Neural progenitor cell (in vitro differentiated cells): Measurements from ENCODE around the gene PCLO. TPM values are rescaled to one million over a fixed set of nuclear protein-coding genes. Genes with fewer than 3 reads are reported as not detected.
A peak's percentile ranks its signal among the peaks of the same experiment; 100 is the strongest.

Experiments
- DNase-seq: peaks from one replicate; pipeline ENCODE4 v3.0.0-alpha.2; 2016; ENCODE audit warnings: low spot score
- H2AFZ ChIP-seq: fragments of 200-600 bp; sonication (generic); replicated peaks from 2 replicates; pipeline ENCODE4 v1.6.1; 2016; ENCODE audit warnings: antibody characterized with exemption
- H3F3A ChIP-seq: fragments of 200-600 bp; sonication (generic); 2 replicates; pipeline ENCODE4 v1.6.1; 2016; ENCODE audit warnings: antibody characterized with exemption, low read depth
- H3K27ac ChIP-seq: fragments of 200-600 bp; sonication (generic); 2 replicates; pipeline ENCODE4 v1.5.1; 2016; ENCODE audit warnings: mild to moderate bottlenecking
- H3K27me3 ChIP-seq: fragments of 200-600 bp; sonication (generic); 2 replicates; pipeline ENCODE4 v1.6.1; 2016; ENCODE audit warnings: mild to moderate bottlenecking, moderate library complexity
- H3K36me3 ChIP-seq: fragments of 200-600 bp; sonication (generic); 2 replicates; pipeline ENCODE4 v1.5.1; 2016
- H3K4me1 ChIP-seq: fragments of 200-600 bp; sonication (generic); 2 replicates; pipeline ENCODE4 v1.6.1; 2016; ENCODE audit warnings: mixed run types
- H3K4me2 ChIP-seq: fragments of 200-600 bp; sonication (generic); 2 replicates; pipeline ENCODE4 v1.6.1; 2016
- H3K4me3 ChIP-seq: fragments of 200-600 bp; sonication (generic); 2 replicates; pipeline ENCODE4 v1.5.1; 2016
- H3K79me2 ChIP-seq: fragments of 200-600 bp; sonication (generic); 2 replicates; pipeline ENCODE4 v1.6.1; 2016; ENCODE audit warnings: low read depth
- H3K9ac ChIP-seq: fragments of 200-600 bp; sonication (generic); 2 replicates; pipeline ENCODE4 v1.6.1; 2016
- H3K9me3 ChIP-seq: fragments of 200-600 bp; sonication (generic); 2 replicates; pipeline ENCODE4 v1.5.1; 2016; ENCODE audit warnings: low read depth
- H4K20me1 ChIP-seq: fragments of 200-600 bp; sonication (generic); 2 replicates; pipeline ENCODE4 v1.6.1; 2016; ENCODE audit warnings: low read depth
- H3K27ac Mint-ChIP-seq: 3 replicates; pipeline ENCODE4 v1.8.0; 2021; ENCODE audit warnings: mixed read lengths
- H3K27me3 Mint-ChIP-seq: 2 replicates; pipeline ENCODE4 v1.8.0; 2022; ENCODE audit warnings: low read depth, mild to moderate bottlenecking, inconsistent platforms, moderate library complexity, mixed read lengths; ENCODE audit not compliant: insufficient read depth
- H3K36me3 Mint-ChIP-seq: 3 replicates; pipeline ENCODE4 v1.8.0; 2021; ENCODE audit warnings: mixed read lengths
- H3K4me1 Mint-ChIP-seq: 3 replicates; pipeline ENCODE4 v1.8.0; 2021; ENCODE audit warnings: mixed read lengths
- H3K4me3 Mint-ChIP-seq: 3 replicates; pipeline ENCODE4 v1.8.0; 2021; ENCODE audit warnings: mild to moderate bottlenecking, moderate library complexity, mixed read lengths
- H3K9me3 Mint-ChIP-seq: 3 replicates; pipeline ENCODE4 v1.8.0; 2020; ENCODE audit warnings: mixed read lengths
- CTCF ChIP-seq: fragments of 200-600 bp; sonication (generic); IDR thresholded peaks from 2 replicates; pipeline ENCODE4 v1.5.1; 2017; ENCODE audit warnings: antibody characterized with exemption, mild to moderate bottlenecking
- EZH2 ChIP-seq: fragments of 200-600 bp; sonication (generic); IDR thresholded peaks from 2 replicates; pipeline ENCODE4 v1.6.1; 2017; ENCODE audit warnings: antibody characterized with exemption, mild to moderate bottlenecking, moderate library complexity
- EZH2phosphoT487 ChIP-seq: fragments of 200-600 bp; sonication (generic); IDR thresholded peaks from 2 replicates; pipeline ENCODE4 v1.6.1; 2017; ENCODE audit warnings: antibody characterized with exemption
- total RNA-seq: library from RNA; depleted of rRNA; stranded (reverse); fragments of >200 nt; gene quantifications from 2 replicates; pipeline ENCODE4 v1.2.3, GENCODE V29; 2015; ENCODE audit warnings: low replicate concordance

PCLO gene
- total RNA-seq, 1 donor from 2014 or later: 2.0 TPM

GRCh38 chr7:83014546-83014945, 148.1 kb downstream of the PCLO start:
- DNase-seq: no peak
- Histone ChIP-seq H2AFZ (no peak overlapping the region), H4K20me1 (no peaks in the 10 kb centered on the region), H3K36me3 (no peaks in the 10 kb centered on the region), H3K4me3 (no peak overlapping the region), H3K27ac (no peak overlapping the region), H3K27me3 (no peaks in the 10 kb centered on the region), H3K4me1 (no peaks in the 10 kb centered on the region), H3K4me2 (no peak overlapping the region), H3F3A (no peaks in the 10 kb centered on the region), H3K9ac (no peak overlapping the region), H3K9me3 (no peaks in the 10 kb centered on the region), H3K79me2 (no peaks in the 10 kb centered on the region)
- H3K4me1 Mint-ChIP-seq: peaks cover 2% of the 10 kb centered on the region
- H3K36me3 Mint-ChIP-seq: no peaks in the 10 kb centered on the region
- no peak for TF ChIP-seq EZH2phosphoT487
- TF ChIP-seq EZH2: no peak
- no peak for TF ChIP-seq CTCF
- no peaks in the 10 kb centered on the region for H3K9me3 Mint-ChIP-seq
- no peak overlapping the region for H3K27ac Mint-ChIP-seq
- H3K4me3 Mint-ChIP-seq: no peak overlapping the region
- H3K27me3 Mint-ChIP-seq: no peaks in the 10 kb centered on the region

DNA sequence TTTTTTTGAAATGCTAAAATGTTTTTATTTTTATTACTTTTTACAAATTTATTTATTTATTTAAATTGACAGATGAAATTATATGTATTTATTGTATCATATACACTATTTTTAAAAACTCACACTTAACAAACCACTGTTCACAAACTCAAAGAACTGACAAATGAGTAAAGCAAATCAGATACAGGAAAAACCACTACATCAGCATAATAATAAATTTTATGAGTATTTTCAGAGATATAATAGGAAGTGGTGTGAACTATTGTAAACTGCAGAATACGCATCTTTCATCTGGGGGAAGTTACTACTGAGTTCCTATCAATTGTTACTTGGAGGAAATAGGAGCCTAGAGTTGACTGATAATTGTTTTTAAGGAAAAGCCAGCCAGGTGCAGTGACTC, 150.7 kb downstream of the PCLO start:
- no peaks in the 10 kb centered on the region for H3K27me3 Mint-ChIP-seq
- no peaks in the 10 kb centered on the region for H3K9me3 Mint-ChIP-seq
- Histone ChIP-seq H3K4me3 (no peak overlapping the region), H3K79me2 (no peaks in the 10 kb centered on the region), H3K4me2 (no peak overlapping the region), H3K9ac (no peak overlapping the region), H2AFZ (no peak overlapping the region), H3K27me3 (no peaks in the 10 kb centered on the region), H3K9me3 (no peaks in the 10 kb centered on the region), H3K4me1 (no peaks in the 10 kb centered on the region), H3F3A (no peaks in the 10 kb centered on the region), H4K20me1 (no peaks in the 10 kb centered on the region), H3K36me3 (no peaks in the 10 kb centered on the region), H3K27ac (no peak overlapping the region)
- no peaks in the 10 kb centered on the region for H3K36me3 Mint-ChIP-seq
- no peak overlapping the region for H3K27ac Mint-ChIP-seq
- no peak overlapping the region for H3K4me3 Mint-ChIP-seq
- peaks cover 2% of the 10 kb centered on the region for H3K4me1 Mint-ChIP-seq
- TF ChIP-seq EZH2phosphoT487 (no peak), EZH2 (no peak), CTCF (no peak)
- no peak for DNase-seq

- Mint-ChIP-seq H3K9me3 (peaks cover 6% of the 10 kb centered on the region), H3K36me3 (no peaks in the 10 kb centered on the region), H3K4me3 (no peak overlapping the region), H3K27ac (no peak overlapping the region), H3K27me3 (no peaks in the 10 kb centered on the region), H3K4me1 (no peaks in the 10 kb centered on the region)
- Histone ChIP-seq H3K4me1 (no peaks in the 10 kb centered on the region), H3K36me3 (no peaks in the 10 kb centered on the region), H3K9ac (no peak overlapping the region), H3K4me2 (no peak overlapping the region), H3K27me3 (no peaks in the 10 kb centered on the region), H3K27ac (no peak overlapping the region), H3K79me2 (no peaks in the 10 kb centered on the region), H2AFZ (no peak overlapping the region), H3K9me3 (no peaks in the 10 kb centered on the region), H3K4me3 (no peak overlapping the region), H4K20me1 (no peaks in the 10 kb centered on the region), H3F3A (peaks cover under 1% of the 10 kb centered on the region)
- DNase-seq: peak; percentile 36
- TF ChIP-seq EZH2phosphoT487: no peak
- TF ChIP-seq CTCF: peak; percentile 57
These were observed 157.3 kb downstream of the PCLO start for GRCh38 chr7:83005410-83005809.
